ENCODE results near the gene OSR1.

- TF ChIP-seq CTCF (IDR thresholded peaks at IDR 0.05 in 8 of 11, conservative IDR thresholded peaks at IDR 0.05 in 3 of 11) (no peak), POLR2A (IDR thresholded peaks at IDR 0.05) (no peak)
These were observed 11.3 kb downstream of the OSR1 start for GRCh38 chr2:19346983-19347618.

Data from spleen (tissue), 7 donors.